Measurements from ENCODE around the gene KLHL36.

DNA sequence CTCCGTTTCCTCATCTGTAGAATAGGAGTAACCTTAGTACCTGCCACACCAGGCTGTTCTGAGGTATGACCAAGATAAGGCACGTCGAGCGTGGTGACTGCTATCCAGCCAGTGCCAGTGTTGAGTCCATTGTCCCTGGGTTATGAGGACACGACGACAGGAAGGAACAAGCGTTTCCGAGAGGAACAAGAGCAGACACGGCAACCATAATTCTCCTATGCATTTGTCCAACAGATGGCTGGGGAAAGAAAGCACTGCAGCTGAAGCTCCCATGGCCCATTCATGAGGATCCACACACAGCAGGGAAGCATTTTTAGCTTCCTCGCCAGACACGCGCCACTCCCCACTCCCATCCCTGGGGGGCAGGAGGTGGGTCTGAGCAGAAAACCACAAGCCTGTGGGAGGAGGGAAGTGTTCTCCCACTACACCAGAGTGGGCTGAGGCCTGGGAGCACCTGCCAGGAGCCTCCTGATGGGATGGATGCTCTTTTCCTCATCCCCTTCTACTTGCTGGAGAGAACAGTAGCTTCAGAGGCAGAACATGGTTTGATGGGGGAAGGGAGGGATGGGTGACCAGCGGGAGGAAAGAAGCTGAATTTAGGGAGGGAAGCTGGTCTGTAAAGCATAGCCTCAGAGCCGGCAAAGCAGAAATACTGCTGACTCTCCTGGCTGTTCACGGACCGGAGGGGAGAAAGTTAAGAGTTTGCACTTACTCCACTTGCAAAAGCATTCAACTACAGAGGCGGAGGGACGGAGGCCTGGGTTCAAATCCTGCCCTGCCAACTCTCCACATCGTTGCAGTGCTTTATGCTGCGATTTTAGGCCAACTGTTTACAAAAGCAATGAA is 33.1 kb upstream of the KLHL36 start:
- TF ChIP-seq, protein P1, sequence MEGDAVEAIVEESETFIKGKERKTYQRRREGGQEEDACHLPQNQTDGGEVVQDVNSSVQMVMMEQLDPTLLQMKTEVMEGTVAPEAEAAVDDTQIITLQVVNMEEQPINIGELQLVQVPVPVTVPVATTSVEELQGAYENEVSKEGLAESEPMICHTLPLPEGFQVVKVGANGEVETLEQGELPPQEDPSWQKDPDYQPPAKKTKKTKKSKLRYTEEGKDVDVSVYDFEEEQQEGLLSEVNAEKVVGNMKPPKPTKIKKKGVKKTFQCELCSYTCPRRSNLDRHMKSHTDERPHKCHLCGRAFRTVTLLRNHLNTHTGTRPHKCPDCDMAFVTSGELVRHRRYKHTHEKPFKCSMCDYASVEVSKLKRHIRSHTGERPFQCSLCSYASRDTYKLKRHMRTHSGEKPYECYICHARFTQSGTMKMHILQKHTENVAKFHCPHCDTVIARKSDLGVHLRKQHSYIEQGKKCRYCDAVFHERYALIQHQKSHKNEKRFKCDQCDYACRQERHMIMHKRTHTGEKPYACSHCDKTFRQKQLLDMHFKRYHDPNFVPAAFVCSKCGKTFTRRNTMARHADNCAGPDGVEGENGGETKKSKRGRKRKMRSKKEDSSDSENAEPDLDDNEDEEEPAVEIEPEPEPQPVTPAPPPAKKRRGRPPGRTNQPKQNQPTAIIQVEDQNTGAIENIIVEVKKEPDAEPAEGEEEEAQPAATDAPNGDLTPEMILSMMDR (IDR thresholded peaks at IDR 0.05), result no peak
- TF ChIP-seq POLR2A (IDR thresholded peaks at IDR 0.05), result no peak

All from sigmoid colon (tissue), 3 donors.